Thyroid gland (tissue), 4 donors: ENCODE data around the gene CCDC7.
"Not testable (repeated sequence)": the region's sequence is repeated elsewhere in the genome, so short reads cannot be mapped to it uniquely, and the experiment has no call there.

Source experiments
- CTCF ChIP-seq, 6 experiments: fragments of 200-600 bp in 3 of 6; fragments of 450-650 bp in 3 of 6; sonication (generic) in 3 of 6; IDR thresholded peaks; one replicate each; pipeline ENCODE4 v1.5.1; 2016 to 2019; ENCODE audit warnings: antibody characterized with exemption in 6 of 6, mild to moderate bottlenecking in 2 of 6, inconsistent platforms in 1 of 6, moderate library complexity in 1 of 6
- POLR2A ChIP-seq, 2 donors: fragments of 450-650 bp; IDR thresholded peaks; one replicate each; pipeline ENCODE4 v1.6.1; 2017; ENCODE audit warnings: antibody characterized with exemption in 2 of 2, mild to moderate bottlenecking in 2 of 2, moderate library complexity in 1 of 2

- not testable (repeated sequence) for TF ChIP-seq CTCF, POLR2A (IDR thresholded peaks at IDR 0.05)
Measured at GRCh38 chr10:32500136-32500535, 54.2 kb downstream of the CCDC7 start.
